Measurements from ENCODE around the gene STIM2. TPM values are rescaled to one million over a fixed set of nuclear protein-coding genes. Genes with fewer than 3 reads are reported as not detected.

The STIM2 gene
- total RNA-seq, 4 donors from 2014 or later, result 3.4 to 13.4 (median 8.2) TPM

DNA sequence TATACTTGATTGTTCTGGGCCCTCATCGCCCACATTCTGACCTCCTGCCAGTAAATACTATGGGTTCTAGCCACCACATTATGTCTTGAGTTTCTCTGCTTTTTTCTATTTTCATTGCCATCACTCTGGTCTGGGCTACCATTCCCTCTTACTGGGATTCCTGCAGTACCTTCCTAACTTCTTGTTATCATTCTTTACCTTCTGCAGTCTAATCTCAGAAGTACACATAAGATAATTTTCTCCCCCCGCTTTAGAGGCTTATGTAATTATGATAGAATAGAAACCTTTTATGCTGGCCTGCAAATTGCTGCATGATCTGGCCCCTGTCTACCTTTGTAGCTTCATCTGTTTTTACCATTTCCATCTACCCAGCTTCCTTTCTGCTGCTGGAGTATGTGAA, 19.2 kb downstream of the STIM2 start:
- Histone ChIP-seq H3K4me3 (no peak overlapping the region), H3K9me3 (no peaks in the 10 kb centered on the region), H3K4me1 (peaks cover 7 to 38% (median 10%) of the 10 kb centered on the region in 3 donors), H3K27me3 (peaks cover 0 to 36% (median 0%) of the 10 kb centered on the region in 4 donors), H3K36me3 (no peaks in the 10 kb centered on the region), H3K27ac (peak overlapping the region in 1 of 4 donors; percentile 1)
- WGBS, 2 donors, result 69 to 86% methylated on average over 2 of the region's 2 CpGs
- no peak for DNase-seq
- intact Hi-C loops (cut with DNase I), result no loop called here
- TF ChIP-seq CTCF (IDR thresholded peaks at IDR 0.05) (no peak), POLR2A (IDR thresholded peaks at IDR 0.05) (no peak)

DNA sequence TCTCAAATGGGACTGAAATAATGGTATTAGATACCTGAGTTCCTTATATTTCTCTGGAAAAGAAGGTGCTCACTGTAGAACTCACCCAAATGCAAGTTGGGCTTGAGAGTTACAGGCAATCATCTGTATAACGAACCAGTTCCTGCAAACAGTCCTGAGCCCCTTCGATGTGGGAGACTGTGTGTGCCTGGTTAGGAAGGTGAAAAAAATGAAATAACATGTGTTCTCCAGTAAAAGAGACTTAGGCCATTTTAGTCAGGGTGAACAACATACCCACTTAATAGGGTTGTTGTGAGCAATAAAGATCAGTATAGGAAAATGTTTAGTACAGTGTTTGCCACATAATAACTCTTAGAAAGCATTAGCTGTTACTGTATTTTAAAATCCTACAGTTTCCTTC, 23.4 kb downstream of the STIM2 start:
- Histone ChIP-seq H3K27me3 (peaks cover 0 to 15% (median 0%) of the 10 kb centered on the region in 4 donors), H3K4me1 (peaks cover 3 to 43% (median 7%) of the 10 kb centered on the region in 3 donors), H3K4me3 (no peak overlapping the region), H3K36me3 (no peaks in the 10 kb centered on the region), H3K9me3 (no peaks in the 10 kb centered on the region), H3K27ac (peak overlapping the region in 3 of 4 donors; percentile 2 to 58 (median 52))
- 49 to 68% methylated on average over 2 of the region's 2 CpGs for WGBS, 2 donors
- TF ChIP-seq POLR2A (IDR thresholded peaks at IDR 0.05) (no peak), CTCF (IDR thresholded peaks at IDR 0.05) (no peak)
- intact Hi-C loops (cut with DNase I), result no loop called here
- no peak for DNase-seq

- no peak for TF ChIP-seq CTCF (IDR thresholded peaks at IDR 0.05)
- TF ChIP-seq POLR2A (IDR thresholded peaks at IDR 0.05), result peak in 1 of 4 donors; percentile 33
These were observed 23.9 kb downstream of the STIM2 start for GRCh38 chr4:26884486-26884988.

DNA sequence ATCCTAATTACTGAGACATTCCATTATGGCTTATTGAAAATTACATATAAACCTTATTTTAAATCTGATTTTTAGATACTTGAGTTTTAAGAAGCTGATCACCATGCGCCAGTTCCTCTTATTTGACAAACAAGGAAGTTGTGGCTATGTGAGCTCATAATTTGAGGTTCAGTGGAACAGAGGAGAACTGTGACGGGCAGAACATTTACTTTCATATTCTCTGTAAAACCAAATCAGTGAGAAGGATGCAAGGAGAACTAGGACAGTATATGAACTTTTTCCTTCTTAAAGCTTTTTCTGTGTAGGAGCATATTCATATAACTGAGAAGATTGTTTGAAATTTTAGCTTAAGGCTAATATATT, 25.3 kb downstream of the STIM2 start:
- intact Hi-C loops (cut with DNase I), result no loop called here
- Histone ChIP-seq H3K27me3 (peaks cover 0 to 15% (median 0%) of the 10 kb centered on the region in 4 donors), H3K4me3 (no peak overlapping the region), H3K27ac (peak overlapping the region in 2 of 4 donors; percentile 52 to 63), H3K9me3 (no peaks in the 10 kb centered on the region), H3K4me1 (peaks cover 0 to 31% (median 0%) of the 10 kb centered on the region in 3 donors), H3K36me3 (no peaks in the 10 kb centered on the region)
- peak; percentile 19 for DNase-seq
- 66 to 73% methylated on average over 2 of the region's 2 CpGs for WGBS, 2 donors
- TF ChIP-seq POLR2A (IDR thresholded peaks at IDR 0.05) (peak in 1 of 4 donors; percentile 29), CTCF (IDR thresholded peaks at IDR 0.05) (no peak)

More at GRCh38 chr4:26884486-26884988, 23.9 kb downstream of the STIM2 start:
- Histone ChIP-seq H3K27ac (peak overlapping the region in 3 of 4 donors; percentile 2 to 58 (median 52)), H3K9me3 (no peaks in the 10 kb centered on the region), H3K27me3 (peaks cover 0 to 15% (median 0%) of the 10 kb centered on the region in 4 donors), H3K36me3 (no peaks in the 10 kb centered on the region), H3K4me1 (peaks cover under 1 to 38% (median 4%) of the 10 kb centered on the region in 3 donors), H3K4me3 (no peak overlapping the region)
- 72 to 78% methylated on average over 5 of the region's 5 CpGs for WGBS, 2 donors
- no peak for DNase-seq
- intact Hi-C loops (cut with DNase I), result no loop called here

GRCh38 chr4:26887143-26887542, 26.5 kb downstream of the STIM2 start:
- no peak overlapping the region for H3K4me3 ChIP-seq
- H3K9me3 ChIP-seq, result no peaks in the 10 kb centered on the region
- TF ChIP-seq CTCF (IDR thresholded peaks at IDR 0.05) (no peak), POLR2A (IDR thresholded peaks at IDR 0.05) (no peak)
- peaks cover 0 to 31% (median 0%) of the 10 kb centered on the region in 3 donors for H3K4me1 ChIP-seq
- H3K27ac ChIP-seq, result peak overlapping the region in 1 of 4 donors; percentile 51
- H3K27me3 ChIP-seq, result peaks cover 0 to 6% (median 0%) of the 10 kb centered on the region in 4 donors
- 42 to 70% methylated on average over 3 of the region's 3 CpGs for WGBS, 2 donors
- DNase-seq, result no peak
- intact Hi-C loops (cut with DNase I), result no loop called here
- no peaks in the 10 kb centered on the region for H3K36me3 ChIP-seq

All from esophagus squamous epithelium (tissue), 5 donors.